ENCODE results near the gene ARAP2.

GRCh38 chr4:36254371-36254770 is 10.1 kb upstream of the ARAP2 start:
- TF ChIP-seq CTCF (conservative IDR thresholded peaks at IDR 0.05) (no peak), EZH2 (IDR thresholded peaks at IDR 0.05; ENCODE audit: low read depth) (no peak)

All from PC-9 (cell line).